IMR-90 (cell line): ENCODE results near the gene PTEN. TPM values are rescaled to one million over a fixed set of nuclear protein-coding genes. Genes with fewer than 3 reads are reported as not detected.

Experiments used
- ATAC-seq: fragments of 200-7000 bp; cut with Tn5 transposase; 2 replicates; pipeline ENCODE4 v1.9.1; 2020; ENCODE audit warnings: low read depth, mild to moderate bottlenecking, moderate library complexity
- BruUV-seq: library from RNA; stranded (reverse); fragments of 400-500 nt; replicated peaks from 2 replicates; lab custom pipeline; 2021; lab: Mats Ljungman, UMichigan
- CTCF ChIA-PET: fragments of 300-600 bp; formaldehyde crosslinking; extraction: SDS; loops from one replicate; lab custom pipeline; 2021; ENCODE audit warnings: antibody characterized with exemption; lab: Yijun Ruan, JAX
- POLR2A ChIA-PET: fragments of 300-600 bp; sonication (Branson Sonifier 250); formaldehyde crosslinking; loops from one replicate; lab custom pipeline; 2022; ENCODE audit warnings: antibody characterized with exemption; ENCODE audit not compliant: unreplicated experiment; lab: Charles Lee
- DNase-seq: peaks from one replicate; pipeline ENCODE4 v3.0.0; 2013
- H2AFZ ChIP-seq: replicated peaks from 2 replicates; pipeline ENCODE3; 2013; ENCODE audit warnings: low read length, mild to moderate bottlenecking; ENCODE audit not compliant: poor library complexity
- H2AK5ac ChIP-seq: 2 replicates; pipeline ENCODE4 v1.6.1; 2013; ENCODE audit warnings: low read depth, low read length, inconsistent platforms
- H2AK9ac ChIP-seq: replicated peaks from 2 replicates; pipeline ENCODE3; 2013; ENCODE audit warnings: mild to moderate bottlenecking, low read depth, low read length, moderate library complexity; ENCODE audit not compliant: poor library complexity
- H2BK120ac ChIP-seq: 2 replicates; pipeline ENCODE4 v1.6.1; 2013; ENCODE audit warnings: low read depth, low read length, inconsistent platforms
- H2BK15ac ChIP-seq: 3 replicates; pipeline ENCODE4 v1.6.1; 2013; ENCODE audit warnings: low read depth, low read length, inconsistent platforms
- H2BK20ac ChIP-seq: 2 replicates; pipeline ENCODE4 v1.6.1; 2013; ENCODE audit warnings: low read depth, mild to moderate bottlenecking, inconsistent platforms, low read length, moderate library complexity
- H2BK5ac ChIP-seq: 2 replicates; pipeline ENCODE4 v1.6.1; 2013; ENCODE audit warnings: mild to moderate bottlenecking, low read depth, low read length, inconsistent platforms; ENCODE audit not compliant: poor library complexity, severe bottlenecking
- H3K14ac ChIP-seq: replicated peaks from 2 replicates; pipeline ENCODE4 v1.6.1; 2013; ENCODE audit warnings: low read depth, low read length, inconsistent platforms
- H3K18ac ChIP-seq: 2 replicates; pipeline ENCODE4 v1.6.1; 2013; ENCODE audit warnings: low read depth, low read length, control low read depth
- H3K23ac ChIP-seq: 2 replicates; pipeline ENCODE4 v1.6.1; 2013; ENCODE audit warnings: low read depth, low read length, inconsistent platforms
- H3K27ac ChIP-seq: 2 replicates; pipeline ENCODE4 v1.5.1; 2013; ENCODE audit warnings: mild to moderate bottlenecking, control low read depth, low read length; ENCODE audit not compliant: insufficient read depth
- H3K27me3 ChIP-seq: 2 replicates; pipeline ENCODE4 v1.6.1; 2013; ENCODE audit warnings: low read length; ENCODE audit not compliant: control insufficient read depth, insufficient read depth
- H3K36me3 ChIP-seq: 2 replicates; pipeline ENCODE4 v1.6.1; 2013; ENCODE audit warnings: low read length, mixed read lengths; ENCODE audit not compliant: control insufficient read depth, insufficient read depth
- H3K4ac ChIP-seq: 2 replicates; pipeline ENCODE4 v1.6.1; 2013; ENCODE audit warnings: low read depth, low read length, inconsistent platforms
- H3K4me1 ChIP-seq: 2 replicates; pipeline ENCODE4 v1.6.1; 2013; ENCODE audit warnings: low read length, mixed read lengths; ENCODE audit not compliant: control insufficient read depth, insufficient read depth
- H3K4me2 ChIP-seq: 2 replicates; pipeline ENCODE4 v1.6.1; 2013; ENCODE audit warnings: low read depth, mild to moderate bottlenecking, control low read depth, low read length, moderate library complexity
- H3K4me3 ChIP-seq: 2 replicates; pipeline ENCODE4 v1.5.1; 2013; ENCODE audit warnings: low read depth, mild to moderate bottlenecking, control low read depth, low read length, moderate library complexity; ENCODE audit not compliant: insufficient read depth
- H3K56ac ChIP-seq: 2 replicates; pipeline ENCODE4 v1.6.1; 2013; ENCODE audit warnings: low read length, inconsistent platforms; ENCODE audit not compliant: insufficient read depth; ENCODE audit errors: extremely low read depth
- H3K79me1 ChIP-seq, 2 experiments: 2 replicates each; pipeline ENCODE4 v1.6.1; 2013; ENCODE audit warnings: low read length in 2 of 2, inconsistent platforms in 1 of 2, low read depth in 1 of 2
- H3K9ac ChIP-seq: 2 replicates; pipeline ENCODE4 v1.6.1; 2013; ENCODE audit warnings: low read depth, low read length, control low read depth
- H3K9me1 ChIP-seq: 2 replicates; pipeline ENCODE4 v1.6.1; 2013; ENCODE audit warnings: low read length, inconsistent platforms; ENCODE audit not compliant: insufficient read depth
- H3K9me3 ChIP-seq: 2 replicates; pipeline ENCODE4 v1.6.1; 2013; ENCODE audit warnings: low read length; ENCODE audit not compliant: control insufficient read depth, insufficient read depth
- H4K20me1 ChIP-seq: 2 replicates; pipeline ENCODE4 v1.6.1; 2013; ENCODE audit warnings: low read length, inconsistent platforms; ENCODE audit not compliant: insufficient read depth
- H4K5ac ChIP-seq: 2 replicates; pipeline ENCODE4 v1.6.1; 2013; ENCODE audit warnings: mild to moderate bottlenecking, low read depth, low read length, control low read depth
- H4K8ac ChIP-seq, 2 experiments: 2 replicates each; pipeline ENCODE4 v1.6.1; 2013; ENCODE audit warnings: low read depth in 2 of 2, low read length in 2 of 2, control low read depth in 1 of 2, inconsistent platforms in 1 of 2
- H4K91ac ChIP-seq: 2 replicates; pipeline ENCODE4 v1.6.1; 2013; ENCODE audit warnings: low read depth, low read length, inconsistent platforms; ENCODE audit not compliant: insufficient read depth
- BHLHE40 ChIP-seq: fragments of 150-350 bp; IDR thresholded peaks from 2 replicates; pipeline ENCODE4 v1.6.1; 2016; ENCODE audit warnings: mild to moderate bottlenecking, low read depth, low read length
- CEBPB ChIP-seq: IDR thresholded peaks from 2 replicates; pipeline ENCODE4 v1.6.1; 2012; ENCODE audit warnings: low read depth, low read length, improper control_type of control experiment
- CHD1 ChIP-seq: IDR thresholded peaks from 2 replicates; pipeline ENCODE4 v1.6.1; 2012; ENCODE audit warnings: low read depth, low read length, improper control_type of control experiment
- FOS ChIP-seq: fragments of 150-350 bp; IDR thresholded peaks from 2 replicates; pipeline ENCODE4 v1.6.1; 2016; ENCODE audit warnings: low read depth, low read length
- MAFK ChIP-seq: IDR thresholded peaks from 2 replicates; pipeline ENCODE4 v1.6.1; 2012; ENCODE audit warnings: low read depth, low read length, improper control_type of control experiment
- MAZ ChIP-seq: IDR thresholded peaks from 2 replicates; pipeline ENCODE4 v1.6.1; 2012; ENCODE audit warnings: low read depth, mild to moderate bottlenecking, low read length, improper control_type of control experiment, moderate library complexity, borderline replicate concordance
- RAD21 ChIP-seq: IDR thresholded peaks from 2 replicates; pipeline ENCODE4 v1.6.1; 2012; ENCODE audit warnings: low read length, improper control_type of control experiment
- RCOR1 ChIP-seq: IDR thresholded peaks from 2 replicates; pipeline ENCODE4 v1.6.1; 2012; ENCODE audit warnings: mild to moderate bottlenecking, low read length, improper control_type of control experiment; ENCODE audit not compliant: insufficient replicate concordance
- RFX5 ChIP-seq: IDR thresholded peaks from 2 replicates; pipeline ENCODE4 v1.8.0; 2012; ENCODE audit warnings: low read depth, mild to moderate bottlenecking, low read length, moderate library complexity
- WGBS, 2 experiments: methylation state at CpG; one replicate each; pipeline versions ENCODE4 v1.1.5 to v1.1.7; 2013; ENCODE audit warnings: missing lambda C conversion rate in 2 of 2; ENCODE audit not compliant: insufficient read length in 1 of 2; ENCODE audit errors: extremely low coverage in 2 of 2; 5-methylcytosine and 5-hydroxymethylcytosine counted together
- dilution Hi-C: fragments of 300-500 bp; cut with HindIII; formaldehyde crosslinking; loops from one replicate; pipeline ENCODE4 v1.14.3; 2018; ENCODE audit warnings: low sequenced_read_pairs; ENCODE audit not compliant: unreplicated experiment
- in situ Hi-C: fragments of 300-500 bp; cut with MboI; formaldehyde crosslinking; loops from 3 replicates; pipeline ENCODE4 v1.14.3; 2019; ENCODE audit warnings: low sequenced_read_pairs, inconsistent platforms, mixed read lengths
- intact Hi-C: fragments of 100-400 bp; cut with micrococcal nuclease; formaldehyde crosslinking; loops from 2 replicates; pipeline ENCODE4 v1.10.0; 2022
- polyA plus RNA-seq, 3 experiments: library from polyadenylated mRNA; depleted of rRNA; stranded (reverse); fragments of >200 nt; gene quantifications; 2 replicates each; pipeline ENCODE4 v1.2.3, GENCODE V29; 2012; ENCODE audit warnings: low replicate concordance in 1 of 3
- total RNA-seq: library from RNA; depleted of rRNA; stranded (reverse); fragments of >200 nt; gene quantifications from 2 replicates; pipeline ENCODE4 v1.2.3, GENCODE V29; 2012
- TF ChIP-seq, protein P1 (sequence below): fragments of 150-350 bp; IDR thresholded peaks from 2 replicates; pipeline ENCODE4 v1.6.1; 2017; ENCODE audit warnings: mild to moderate bottlenecking, antibody characterized with exemption, low read length, low read depth

Gene PTEN
- total and polyA plus RNA-seq, 2 of the 4 experiments (the other 2 are of a cell fraction), result 12.0 to 38.9 TPM

- POLR2A ChIA-PET, result interaction anchor here (0.6 kb wide), 1 partner anchor 87 kb away, joined by 3 read pairs; no protein-coding TSS in a partner anchor
- no peak overlapping the region for H3K4me2 ChIP-seq
- no peak overlapping the region for H4K8ac ChIP-seq
- TF ChIP-seq RAD21 (no peak), CHD1 (no peak), RFX5 (no peak), BHLHE40 (no peak), FOS (peak; percentile 59; the same call in 1 of the 2 replicates), CEBPB (0 out of 2 replicates have a peak, but pooled peaks have one; percentile 22), RCOR1 (no peak), MAZ (no peak), MAFK (no peak)
- TF ChIP-seq, protein P1, sequence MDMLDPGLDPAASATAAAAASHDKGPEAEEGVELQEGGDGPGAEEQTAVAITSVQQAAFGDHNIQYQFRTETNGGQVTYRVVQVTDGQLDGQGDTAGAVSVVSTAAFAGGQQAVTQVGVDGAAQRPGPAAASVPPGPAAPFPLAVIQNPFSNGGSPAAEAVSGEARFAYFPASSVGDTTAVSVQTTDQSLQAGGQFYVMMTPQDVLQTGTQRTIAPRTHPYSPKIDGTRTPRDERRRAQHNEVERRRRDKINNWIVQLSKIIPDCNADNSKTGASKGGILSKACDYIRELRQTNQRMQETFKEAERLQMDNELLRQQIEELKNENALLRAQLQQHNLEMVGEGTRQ, result no peak
- no peak overlapping the region for H3K9ac ChIP-seq
- H2AFZ ChIP-seq, result no peak overlapping the region
- CTCF ChIA-PET, result interaction anchor here (0.8 kb wide), 1 partner anchor 723 kb away, joined by 5 read pairs; no protein-coding TSS in a partner anchor
- no peak overlapping the region for H3K4ac ChIP-seq
- no peak overlapping the region for H3K4me3 ChIP-seq
- H3K56ac ChIP-seq, result no peak overlapping the region
- no peaks in the 10 kb centered on the region for H3K9me3 ChIP-seq
- H3K36me3 ChIP-seq, result no peaks in the 10 kb centered on the region
- no peak overlapping the region for H2BK120ac ChIP-seq
- H3K14ac ChIP-seq, result no peak overlapping the region
- H2BK20ac ChIP-seq, result no peak overlapping the region
- DNase-seq, result peak; percentile 42
- H2AK9ac ChIP-seq, result no peak overlapping the region
- no peaks in the 10 kb centered on the region for H3K9me1 ChIP-seq
- intact Hi-C loops (loop anchor here (10.0 kb wide), 2 partner anchors 409 to 579 kb away; no protein-coding TSS in a partner anchor), in situ Hi-C loops (no loop called here), dilution Hi-C loops (no loop called here)
- no peak overlapping the region for H3K27ac ChIP-seq
- no peak overlapping the region for H4K5ac ChIP-seq
- no TSS peak for BruUV-seq
- H2BK5ac ChIP-seq, result no peak overlapping the region
- no CpG with 5 or more reads among the region's 4 CpGs for WGBS, 2 experiments
- H3K18ac ChIP-seq, result no peak overlapping the region
- H2AK5ac ChIP-seq, result no peak overlapping the region
- no peak overlapping the region for H4K91ac ChIP-seq
- no peaks in the 10 kb centered on the region; the same call in 1 of the 2 replicates for H3K27me3 ChIP-seq
- no peaks in the 10 kb centered on the region for H4K20me1 ChIP-seq
- no peak overlapping the region for H2BK15ac ChIP-seq
- ATAC-seq, result no peak
- no peak overlapping the region for H3K23ac ChIP-seq
- no peaks in the 10 kb centered on the region for H3K79me1 ChIP-seq
- H3K4me1 ChIP-seq, result peaks cover 3% of the 10 kb centered on the region; the same call in 1 of the 2 replicates
Observed at GRCh38 chr10:87976101-87976743, 112.8 kb downstream of the PTEN start.
